Left hindlimb (tissue), 1 donor: ENCODE measurements around the gene MATN1.

Experiments used
- DNase-seq: peaks from one replicate; pipeline ENCODE4 v3.0.0-alpha.2; 2018

The MATN1 gene

GRCh38 chr1:30730346-30731108 is 7.1 kb upstream of the MATN1 start:
- DNase-seq, result peak; percentile 77

- DNase-seq, result no peak
Measured at GRCh38 chr1:30729901-30730300, 6.5 kb upstream of the MATN1 start.

GRCh38 chr1:30728832-30729638 is 5.7 kb upstream of the MATN1 start:
- DNase-seq, result no peak

GRCh38 chr1:30728340-30728739 is 5.0 kb upstream of the MATN1 start:
- no peak for DNase-seq

GRCh38 chr1:30727824-30728223 is 4.4 kb upstream of the MATN1 start:
- no peak for DNase-seq

GRCh38 chr1:30726773-30727684 is 3.6 kb upstream of the MATN1 start:
- DNase-seq, result no peak

GRCh38 chr1:30726236-30726635 is 2.9 kb upstream of the MATN1 start:
- DNase-seq, result peak; percentile 54

- DNase-seq, result no peak
Measured at GRCh38 chr1:30725450-30726095, 2.2 kb upstream of the MATN1 start.

- DNase-seq, result no peak
Measured at GRCh38 chr1:30724655-30725421, 1.5 kb upstream of the MATN1 start.

- no peak for DNase-seq
Measured at GRCh38 chr1:30724175-30724574, 790 bp upstream of the MATN1 start.

GRCh38 chr1:30721812-30722537 is 1.4 kb downstream of the MATN1 start:
- DNase-seq, result no peak

GRCh38 chr1:30721341-30721793 is 2.0 kb downstream of the MATN1 start:
- no peak for DNase-seq

- no peak for DNase-seq
Measured at GRCh38 chr1:30720271-30721223, 2.8 kb downstream of the MATN1 start.

GRCh38 chr1:30719406-30720270 is 3.7 kb downstream of the MATN1 start:
- no peak for DNase-seq

- DNase-seq, result peak; percentile 93
Measured at GRCh38 chr1:30718636-30719405, 4.6 kb downstream of the MATN1 start.

- DNase-seq, result peak; percentile 99
Measured at GRCh38 chr1:30718091-30718635, 5.2 kb downstream of the MATN1 start.

- no peak for DNase-seq
Measured at GRCh38 chr1:30716646-30717045, 6.7 kb downstream of the MATN1 start.

- DNase-seq, result no peak
Measured at GRCh38 chr1:30715886-30716285, 7.5 kb downstream of the MATN1 start.
